ENCODE results near the gene TOMT.

GRCh38 chr11:72084076-72084475 is 21.6 kb upstream of the TOMT start:
- TF ChIP-seq ZFP3 (CRISPR knock-in tag; IDR thresholded peaks at IDR 0.05) (no peak), ESRRG (CRISPR knock-in tag; IDR thresholded peaks at IDR 0.05) (no peak), ZNF565 (CRISPR knock-in tag; conservative IDR thresholded peaks at IDR 0.05; ENCODE audit: low read depth) (no peak), ZNF70 (CRISPR knock-in tag; IDR thresholded peaks at IDR 0.05) (no peak), RARB (CRISPR knock-in tag; IDR thresholded peaks at IDR 0.05) (no peak), PATZ1 (CRISPR knock-in tag; IDR thresholded peaks at IDR 0.05; ENCODE audit: borderline replicate concordance) (no peak)

Measured in SK-N-SH treated with all-trans-retinoic acid at 6 μM for 48 hours (cell line).